H1 (cell line): ENCODE measurements around the gene TGM4. TPM values are rescaled to one million over a fixed set of nuclear protein-coding genes. Genes with fewer than 3 reads are reported as not detected.

Experiments
- CTCF ChIA-PET: fragments of 300-600 bp; sonication (Branson Sonifier 250); formaldehyde crosslinking; loops from one replicate; lab custom pipeline; 2021; ENCODE audit not compliant: partially characterized antibody; lab: Charles Lee
- POLR2A ChIA-PET: fragments of 300-600 bp; sonication (Branson Sonifier 250); formaldehyde crosslinking; loops from one replicate; lab custom pipeline; 2021; ENCODE audit warnings: inconsistent platforms; ENCODE audit not compliant: partially characterized antibody; lab: Charles Lee
- DNase-seq, 2 experiments: peaks; one replicate each; pipeline versions ENCODE4 v3.0.0 to v3.0.0-alpha.2; 2010 to 2022; ENCODE audit warnings: low spot score in 2 of 2, low read depth in 1 of 2, mixed read lengths in 1 of 2
- FAIRE-seq: peaks from 2 replicates; lab custom pipeline; 2011; peaks lifted over from hg19 to GRCh38; lab: Jason Lieb, UNC
- H2AFZ ChIP-seq: 2 replicates; pipeline ENCODE4 v1.8.1; 2012; ENCODE audit warnings: low read length, inconsistent platforms
- H2AK5ac ChIP-seq: 2 replicates; pipeline ENCODE4 v1.6.1; 2013; ENCODE audit warnings: low read depth, low read length
- H2BK120ac ChIP-seq: replicated peaks from 2 replicates; pipeline ENCODE3; 2013; ENCODE audit warnings: low read depth, low read length, inconsistent platforms
- H2BK12ac ChIP-seq: 2 replicates; pipeline ENCODE4 v1.6.1; 2013; ENCODE audit warnings: low read depth, low read length
- H2BK15ac ChIP-seq: 2 replicates; pipeline ENCODE4 v1.6.1; 2013; ENCODE audit warnings: low read length
- H2BK20ac ChIP-seq: 2 replicates; pipeline ENCODE4 v1.6.1; 2013; ENCODE audit warnings: low read length
- H2BK5ac ChIP-seq: 2 replicates; pipeline ENCODE4 v1.6.1; 2013; ENCODE audit warnings: low read depth, low read length
- H3K14ac ChIP-seq: 2 replicates; pipeline ENCODE4 v1.6.1; 2013; ENCODE audit warnings: inconsistent platforms; ENCODE audit not compliant: insufficient read length
- H3K18ac ChIP-seq: 2 replicates; pipeline ENCODE4 v1.6.1; 2013; ENCODE audit warnings: low read length; ENCODE audit errors: extremely low read depth
- H3K23ac ChIP-seq: 2 replicates; pipeline ENCODE4 v1.6.1; 2013; ENCODE audit warnings: inconsistent platforms; ENCODE audit not compliant: insufficient read length
- H3K23me2 ChIP-seq: 2 replicates; pipeline ENCODE4 v1.6.1; 2013; ENCODE audit warnings: low read depth, low read length
- H3K27ac ChIP-seq: 2 replicates; pipeline ENCODE4 v1.6.1; 2011; ENCODE audit warnings: low read depth, low read length, inconsistent platforms
- H3K27me3 ChIP-seq, 4 experiments: replicated peaks in 1 of 4; 1 replicate in 1 of 4; 2 replicates in 3 of 4; pipeline versions ENCODE4 v1.6.1 to v1.8.1; 2011 to 2013; ENCODE audit warnings: low read length in 3 of 4, mild to moderate bottlenecking in 3 of 4, inconsistent platforms in 2 of 4, mixed read lengths in 2 of 4, moderate library complexity in 1 of 4; ENCODE audit not compliant: control insufficient read depth in 3 of 4, insufficient read depth in 3 of 4; ENCODE audit errors: extremely low read depth in 1 of 4
- H3K36me3 ChIP-seq, 4 experiments: 2 replicates each; pipeline versions ENCODE4 v1.6.1 to v1.8.1; 2011 to 2013; ENCODE audit warnings: mild to moderate bottlenecking in 4 of 4, low read length in 3 of 4, moderate library complexity in 2 of 4, control low read depth in 1 of 4, inconsistent platforms in 1 of 4; ENCODE audit not compliant: insufficient read depth in 4 of 4, control insufficient read depth in 2 of 4
- H3K4ac ChIP-seq: replicated peaks from 2 replicates; pipeline ENCODE3; 2013; ENCODE audit warnings: low read length, low read depth, mixed read lengths, inconsistent platforms; ENCODE audit not compliant: insufficient read length
- H3K4me1 ChIP-seq, 4 experiments: replicated peaks in 1 of 4; 1 replicate in 1 of 4; 2 replicates in 3 of 4; pipeline versions ENCODE4 v1.6.1 to v1.8.1; 2011 to 2013; ENCODE audit warnings: low read length in 3 of 4, inconsistent platforms in 2 of 4, mixed read lengths in 1 of 4; ENCODE audit not compliant: insufficient read depth in 4 of 4, control insufficient read depth in 3 of 4
- H3K4me2 ChIP-seq, 2 experiments: 2 replicates each; pipeline versions ENCODE4 v1.6.1 to v1.8.1; 2011 to 2013; ENCODE audit warnings: low read depth in 2 of 2, low read length in 2 of 2, control low read depth in 1 of 2, inconsistent platforms in 1 of 2, mild to moderate bottlenecking in 1 of 2; ENCODE audit not compliant: insufficient read depth in 1 of 2
- H3K4me3 ChIP-seq, 4 experiments: fragments of 200-600, 300-600 bp in 1 of 4; sonication (generic), shearing (Covaris generic), sonication (Bioruptor Twin) in 1 of 4; 2 replicates each; pipeline versions ENCODE4 v1.5.1 to v1.8.1; 2011 to 2016; ENCODE audit warnings: low read length in 4 of 4, low read depth in 3 of 4, control low read depth in 2 of 4, inconsistent platforms in 2 of 4, mild to moderate bottlenecking in 2 of 4, mixed read lengths in 1 of 4, moderate library complexity in 1 of 4; ENCODE audit not compliant: insufficient read depth in 2 of 4; ENCODE audit errors: extremely low read depth in 1 of 4
- H3K56ac ChIP-seq: replicated peaks from 2 replicates; pipeline ENCODE3; 2013; ENCODE audit warnings: low read depth, mild to moderate bottlenecking, mixed read lengths, low read length, inconsistent platforms; ENCODE audit not compliant: insufficient read length
- H3K79me1 ChIP-seq: 2 replicates; pipeline ENCODE4 v1.6.1; 2013; ENCODE audit warnings: low read depth, low read length, control low read depth
- H3K79me2 ChIP-seq, 2 experiments: 2 replicates each; pipeline versions ENCODE4 v1.6.1 to v1.8.1; 2012 to 2013; ENCODE audit warnings: low read length in 2 of 2, mild to moderate bottlenecking in 2 of 2, inconsistent platforms in 1 of 2; ENCODE audit not compliant: insufficient read depth in 2 of 2, control insufficient read depth in 1 of 2
- H3K9ac ChIP-seq, 4 experiments: replicated peaks in 1 of 4; 1 replicate in 1 of 4; 2 replicates in 3 of 4; pipeline versions ENCODE4 v1.6.1 to v1.8.1; 2011 to 2013; ENCODE audit warnings: low read depth in 3 of 4, low read length in 3 of 4, control low read depth in 2 of 4, mild to moderate bottlenecking in 2 of 4, moderate library complexity in 2 of 4, inconsistent platforms in 1 of 4; ENCODE audit errors: extremely low read depth in 1 of 4
- H3K9me3 ChIP-seq, 2 experiments: 2 replicates each; pipeline versions ENCODE4 v1.6.1 to v1.8.1; 2012 to 2013; ENCODE audit warnings: mild to moderate bottlenecking in 2 of 2, moderate library complexity in 2 of 2, control low read depth in 1 of 2, inconsistent platforms in 1 of 2, low read depth in 1 of 2, low read length in 1 of 2, mixed read lengths in 1 of 2; ENCODE audit not compliant: insufficient read depth in 2 of 2
- H4K20me1 ChIP-seq, 2 experiments: replicated peaks in 1 of 2; 2 replicates each; pipeline versions ENCODE3 to v1.8.1; 2011 to 2013; ENCODE audit warnings: inconsistent platforms in 2 of 2, low read length in 2 of 2, mild to moderate bottlenecking in 1 of 2; ENCODE audit not compliant: insufficient read depth in 2 of 2, control insufficient read depth in 1 of 2
- H4K5ac ChIP-seq: 2 replicates; pipeline ENCODE4 v1.6.1; 2013; ENCODE audit warnings: low read length, low read depth, mixed read lengths, inconsistent platforms; ENCODE audit not compliant: insufficient read length
- H4K8ac ChIP-seq: 2 replicates; pipeline ENCODE4 v1.8.0; 2013; ENCODE audit warnings: mild to moderate bottlenecking, moderate library complexity, low read length, inconsistent platforms; ENCODE audit not compliant: insufficient read depth; ENCODE audit errors: extremely low read depth
- H4K91ac ChIP-seq: replicated peaks from 2 replicates; pipeline ENCODE3; 2013; ENCODE audit warnings: low read length, mixed read lengths, inconsistent platforms; ENCODE audit not compliant: insufficient read length
- EP300 ChIP-seq, 2 experiments: IDR thresholded peaks; 1 replicate in 1 of 2; 2 replicates in 1 of 2; pipeline ENCODE4 v1.6.1; 2011 to 2012; ENCODE audit warnings: low read depth in 2 of 2, low read length in 2 of 2, mild to moderate bottlenecking in 2 of 2, borderline replicate concordance in 1 of 2, inconsistent platforms in 1 of 2, moderate library complexity in 1 of 2
- SIN3A ChIP-seq, 2 experiments: IDR thresholded peaks in 1 of 2; conservative IDR thresholded peaks in 1 of 2; 2 replicates each; pipeline ENCODE4 v1.6.1; 2011 to 2012; ENCODE audit warnings: low read length in 2 of 2, improper control_type of control experiment in 1 of 2, low read depth in 1 of 2, mild to moderate bottlenecking in 1 of 2
- YY1 ChIP-seq: IDR thresholded peaks from 2 replicates; pipeline ENCODE4 v1.6.1; 2011; ENCODE audit warnings: low read depth, mild to moderate bottlenecking, low read length
- WGBS, 2 experiments: shearing (Covaris generic) in 1 of 2; methylation state at CpG; one replicate each; pipeline versions ENCODE4 v1.1.6 to v1.1.7; 2013 to 2015; ENCODE audit warnings: low lambda C conversion rate in 2 of 2, mixed read lengths in 2 of 2, inconsistent platforms in 1 of 2, low coverage in 1 of 2, missing lambda C conversion rate in 1 of 2; ENCODE audit not compliant: insufficient replicate concordance in 2 of 2, insufficient coverage in 1 of 2, insufficient read length in 1 of 2; ENCODE audit errors: extremely low coverage in 1 of 2, missing lambda C conversion rate in 1 of 2; 5-methylcytosine and 5-hydroxymethylcytosine counted together
- polyA plus RNA-seq, 7 experiments: library from polyadenylated mRNA; depleted of rRNA in 3 of 7; stranded (reverse) in 5 of 7; unstranded in 2 of 7; fragments of >200 nt in 5 of 7; fragments of 200-250 nt in 2 of 7; gene quantifications; 1 replicate in 5 of 7; 2 replicates in 1 of 7; 4 replicates in 1 of 7; pipeline versions ENCODE4 v1.2.1 to v1.2.3, GENCODE V29; 2011 to 2013; ENCODE audit warnings: missing spikeins in 2 of 7, mixed read lengths in 2 of 7
- total RNA-seq: library from RNA; stranded (reverse); fragmentation: NEBNext Ultra II Directional; extraction: Animal tissue kit (Norgen Biotek cat#: 25700); gene quantifications from 2 replicates; pipeline ENCODE4 v1.2.1, GENCODE V29; 2021

Gene TGM4
- total and polyA plus RNA-seq, 2 of the 8 experiments (the other 6 are each of a cell fraction or from before 2014, with no cell fraction given) = 0.02 TPM; not detected in 1

- no peaks in the 10 kb centered on the region for H3K27me3 ChIP-seq
- no peak overlapping the region for H2AFZ ChIP-seq
- H2BK12ac ChIP-seq = no peak overlapping the region
- no peak overlapping the region for H3K14ac ChIP-seq
- DNase-seq = no peak
- FAIRE-seq = no peak
- H3K27ac ChIP-seq = no peak overlapping the region
- no peak overlapping the region for H3K4ac ChIP-seq
- no peak overlapping the region for H2BK5ac ChIP-seq
- 90% methylated on average over 6 of the region's 7 CpGs; no CpG with 5 or more reads in 1 of the 2 experiments for WGBS, 2 experiments
- H2BK15ac ChIP-seq = no peak overlapping the region
- ChIA-PET POLR2A (no interaction called here), CTCF (interaction anchor here (1.3 to 2.0 kb wide), 2 partner anchors 17 to 27 kb away, joined by 3 to 5 read pairs; no protein-coding TSS in a partner anchor)
- no peaks in the 10 kb centered on the region for H3K79me2 ChIP-seq
- no peaks in the 10 kb centered on the region for H3K79me1 ChIP-seq
- H3K23me2 ChIP-seq = no peaks in the 10 kb centered on the region
- no peak overlapping the region for H3K18ac ChIP-seq
- no peak overlapping the region for H2BK20ac ChIP-seq
- H4K91ac ChIP-seq = no peak overlapping the region
- no peak overlapping the region for H3K4me2 ChIP-seq
- H4K8ac ChIP-seq = no peak overlapping the region
- H2BK120ac ChIP-seq = no peak overlapping the region
- no peak overlapping the region for H3K4me3 ChIP-seq
- no peaks in the 10 kb centered on the region for H3K4me1 ChIP-seq
- H3K9me3 ChIP-seq = peaks cover 4 to 6% of the 10 kb centered on the region in 2 experiments; a peak in 2 of 4 replicates
- H2AK5ac ChIP-seq = no peak overlapping the region
- no peak overlapping the region for H4K5ac ChIP-seq
- H3K56ac ChIP-seq = no peak overlapping the region
- H3K23ac ChIP-seq = no peak overlapping the region
- H4K20me1 ChIP-seq = no peaks in the 10 kb centered on the region
- no peak for TF ChIP-seq YY1
- no peak for TF ChIP-seq SIN3A (conservative IDR thresholded peaks at IDR 0.05 in 1 of 2, IDR thresholded peaks at IDR 0.05 in 1 of 2; ENCODE audit: low read depth in 1 of 2, low read length in 2 of 2)
- TF ChIP-seq EP300 (IDR thresholded peaks at IDR 0.05; ENCODE audit: borderline replicate concordance in 1 of 2, low read depth in 2 of 2, low read length in 2 of 2) = no peak
- H3K36me3 ChIP-seq = peaks cover 7 to 54% (median 36%) of the 10 kb centered on the region in 4 experiments
- no peak overlapping the region for H3K9ac ChIP-seq
Measured at GRCh38 chr3:44833394-44833793, 41.0 kb upstream of the TGM4 start.
